Suprapubic skin (tissue), 4 donors: ENCODE measurements around the gene ZMYND19.

Experiments used
- CTCF ChIP-seq, 2 donors: fragments of 200-600 bp in 1 of 2; fragments of 450-650 bp in 1 of 2; sonication (generic) in 1 of 2; IDR thresholded peaks; one replicate each; pipeline ENCODE4 v1.5.1; 2016 to 2019; ENCODE audit warnings: antibody characterized with exemption in 2 of 2, mild to moderate bottlenecking in 1 of 2, moderate library complexity in 1 of 2
- POLR2A ChIP-seq, 2 donors: fragments of 450-650 bp; IDR thresholded peaks; one replicate each; pipeline ENCODE4 v1.6.1; 2017; ENCODE audit warnings: antibody characterized with exemption in 2 of 2, mild to moderate bottlenecking in 2 of 2, moderate library complexity in 2 of 2
- POLR2AphosphoS5 ChIP-seq, 3 donors: sonication (generic); formaldehyde crosslinking; IDR thresholded peaks; one replicate each; pipeline ENCODE4 v1.6.1; 2017; ENCODE audit warnings: antibody characterized with exemption in 3 of 3

GRCh38 chr9:137581361-137582285, 8.7 kb downstream of the ZMYND19 start:
- TF ChIP-seq CTCF (IDR thresholded peaks at IDR 0.05), result no peak
- no peak for TF ChIP-seq POLR2A (IDR thresholded peaks at IDR 0.05)
- no peak for TF ChIP-seq POLR2AphosphoS5 (IDR thresholded peaks at IDR 0.05)
